Cardiac fibroblast (primary cell): ENCODE measurements around the gene ANKRD52.

Experiments used
- DNase-seq, 2 donors: peaks; one replicate each; pipeline versions ENCODE4 v3.0.0 to v3.0.0-alpha.2; 2010; ENCODE audit warnings: low read depth in 2 of 2
- H3K4me3 ChIP-seq, 2 donors: replicated peaks in 1 of 2; 1 replicate in 1 of 2; 2 replicates in 1 of 2; pipeline ENCODE4 v1.5.1; 2011; ENCODE audit warnings: low read depth in 2 of 2, low read length in 2 of 2, mild to moderate bottlenecking in 2 of 2, moderate library complexity in 1 of 2
- CTCF ChIP-seq: IDR thresholded peaks from one replicate; pipeline ENCODE4 v1.5.1; 2011; ENCODE audit warnings: low read depth, mild to moderate bottlenecking, low read length, inconsistent platforms

ANKRD52 gene

GRCh38 chr12:56258068-56258819, at the start of gene ANKRD52:
ANKRD52 (minus strand) TSS chr12:56258384; CDS start chr12:56258269, 115 bp downstream.
- peak within 1 kb of the TSS; percentile 71 to 83 for H3K4me3 ChIP-seq
- DNase-seq: peak; percentile 69 to 85
- TF ChIP-seq CTCF: peak; percentile 27

- no peak overlapping the region for H3K4me3 ChIP-seq
- no peak for DNase-seq
- TF ChIP-seq CTCF: no peak
These were observed 49.2 kb upstream of the ANKRD52 start for GRCh38 chr12:56307221-56307965.

GRCh38 chr12:56304872-56305590, 46.8 kb upstream of the ANKRD52 start:
- DNase-seq: no peak
- TF ChIP-seq CTCF: no peak

GRCh38 chr12:56304276-56304675, 46.1 kb upstream of the ANKRD52 start:
- H3K4me3 ChIP-seq: no peak overlapping the region
- no peak for DNase-seq
- no peak for TF ChIP-seq CTCF

More at GRCh38 chr12:56304872-56305590, 46.8 kb upstream of the ANKRD52 start:
- no peak overlapping the region for H3K4me3 ChIP-seq

GRCh38 chr12:56300644-56301464, 42.7 kb upstream of the ANKRD52 start:
- DNase-seq: peak in 1 of 2 donors; percentile 6
- TF ChIP-seq CTCF: no peak
- peak overlapping the region; percentile 73 to 89 for H3K4me3 ChIP-seq
